GM19099 (cell line): ENCODE measurements around the gene FNDC3A.

ENCODE experiments used
- POLR2A ChIP-seq: IDR thresholded peaks from 3 replicates; pipeline ENCODE4 v1.6.1; 2011; ENCODE audit warnings: low read depth; ENCODE audit not compliant: insufficient read length; ENCODE audit errors: extremely low read depth

Gene FNDC3A

GRCh38 chr13:49258089-49258796 lies 282.5 kb downstream of the FNDC3A start:
- TF ChIP-seq POLR2A, result no peak
